Muscle of leg (tissue), 11 donors: Measurements from ENCODE around the gene NDUFAF3. TPM values are rescaled to one million over a fixed set of nuclear protein-coding genes. Genes with fewer than 3 reads are reported as not detected.

Experiments
- DNase-seq: peaks from one replicate; pipeline ENCODE4 v3.0.0; 2013
- H3K27ac ChIP-seq: one replicate; pipeline ENCODE4 v1.5.1; 2013; ENCODE audit warnings: mild to moderate bottlenecking, low read length, control low read depth
- H3K27me3 ChIP-seq: one replicate; pipeline ENCODE4 v1.6.1; 2013; ENCODE audit warnings: low read length; ENCODE audit not compliant: control insufficient read depth, insufficient read depth
- H3K36me3 ChIP-seq: one replicate; pipeline ENCODE4 v1.6.1; 2013; ENCODE audit warnings: low read length; ENCODE audit not compliant: control insufficient read depth, insufficient read depth
- H3K4me1 ChIP-seq: one replicate; pipeline ENCODE4 v1.6.1; 2013; ENCODE audit warnings: low read length; ENCODE audit not compliant: control insufficient read depth, insufficient read depth
- H3K4me3 ChIP-seq: one replicate; pipeline ENCODE4 v1.5.1; 2013; ENCODE audit warnings: low read length, control low read depth
- H3K9me3 ChIP-seq: replicated peaks from 2 replicates; pipeline ENCODE4 v1.6.1; 2013; ENCODE audit warnings: low read depth, low read length; ENCODE audit not compliant: control insufficient read depth
- WGBS: methylation state at CpG from one replicate; pipeline ENCODE4 v1.1.5; 2013; ENCODE audit warnings: missing lambda C conversion rate; ENCODE audit not compliant: insufficient coverage; 5-methylcytosine and 5-hydroxymethylcytosine counted together
- polyA plus RNA-seq, 8 donors: library from polyadenylated mRNA; unstranded; fragments of 120-200 nt; gene quantifications; one replicate each; pipeline versions ENCODE4 v1.2.1 to v1.2.3, GENCODE V29; 2013; ENCODE audit warnings: inconsistent platforms in 1 of 8, low replicate concordance in 1 of 8; ENCODE audit not compliant: insufficient read length in 8 of 8, insufficient read depth in 1 of 8
- total RNA-seq: library from RNA; stranded (reverse); fragments of 120-200 nt; gene quantifications from one replicate; pipeline ENCODE4 v1.2.4, GENCODE V29; 2013

NDUFAF3 gene
- total and polyA plus RNA-seq, 9 donors: 46.8 to 64.1 (median 51.4) TPM

DNA sequence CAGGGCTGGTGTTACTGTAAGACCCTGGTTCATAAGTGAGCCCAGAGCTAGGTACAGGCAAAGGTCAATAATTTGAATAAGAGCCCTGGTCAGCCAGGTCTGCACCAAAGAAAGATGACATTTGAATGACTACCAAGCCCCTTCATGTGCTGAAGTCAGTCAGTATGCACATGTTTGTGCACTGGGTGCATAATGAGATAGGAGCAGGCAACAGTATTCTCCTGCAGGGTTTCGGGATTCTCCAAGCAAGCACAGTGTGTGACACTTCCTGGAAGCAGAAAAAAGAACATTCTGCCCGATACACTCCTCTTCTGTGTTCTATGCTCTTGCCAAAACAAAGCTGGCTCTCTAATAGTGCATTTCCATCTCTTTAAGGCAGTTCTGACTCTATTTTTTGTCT, 12.7 kb downstream of the NDUFAF3 start:
- Histone ChIP-seq H3K4me1 (no peaks in the 10 kb centered on the region), H3K4me3 (no peak overlapping the region), H3K27ac (no peak overlapping the region), H3K9me3 (no peaks in the 10 kb centered on the region), H3K36me3 (peaks cover 64% of the 10 kb centered on the region), H3K27me3 (no peaks in the 10 kb centered on the region)
- DNase-seq: no peak
- 96% methylated on average over 2 of the region's 2 CpGs for WGBS

DNA sequence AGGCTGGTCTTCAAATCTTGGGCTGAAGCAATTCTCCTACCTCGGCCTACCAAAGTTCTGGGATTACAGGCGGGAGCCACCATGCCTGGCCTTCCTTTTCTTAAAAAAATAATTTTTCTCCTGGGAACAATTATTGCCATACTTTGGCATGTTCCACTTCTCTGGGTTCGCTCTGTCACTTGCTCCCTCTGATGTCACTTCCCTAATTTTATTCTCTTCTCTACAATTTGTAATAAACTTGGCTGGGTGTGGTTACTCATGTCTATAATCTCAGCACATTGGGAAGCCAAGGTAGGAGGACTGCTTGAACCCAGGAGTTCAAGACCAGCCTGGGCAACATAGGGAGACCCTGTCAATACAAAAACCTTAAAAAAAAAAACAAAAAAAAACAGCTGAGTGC, 13.4 kb downstream of the NDUFAF3 start:
- Histone ChIP-seq H3K36me3 (peaks cover 61% of the 10 kb centered on the region), H3K4me3 (no peak overlapping the region), H3K4me1 (no peaks in the 10 kb centered on the region), H3K9me3 (no peaks in the 10 kb centered on the region), H3K27me3 (no peaks in the 10 kb centered on the region), H3K27ac (no peak overlapping the region)
- DNase-seq: no peak
- 100% methylated on average over 1 of the region's 3 CpGs for WGBS

DNA sequence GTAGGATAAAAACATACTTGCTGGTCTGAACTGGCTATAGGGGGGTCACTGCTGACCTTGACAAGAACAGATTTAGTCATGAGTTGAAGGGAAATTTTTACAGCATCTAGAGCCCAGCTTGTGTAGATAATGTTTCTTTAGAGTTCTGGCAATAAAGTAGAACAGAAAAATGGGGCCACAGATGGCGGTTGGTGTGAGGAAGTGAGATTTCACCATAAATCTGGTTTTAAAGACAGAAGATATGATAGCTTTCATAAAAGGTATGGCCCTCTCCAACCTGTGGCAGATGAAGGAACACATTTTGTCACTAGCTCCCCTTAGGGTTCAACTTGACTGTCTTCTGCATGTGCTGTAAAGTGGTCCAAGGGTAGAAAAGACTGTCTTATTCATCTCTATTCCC, 31.6 kb downstream of the NDUFAF3 start:
- no peak overlapping the region for H3K4me3 ChIP-seq
- no peaks in the 10 kb centered on the region for H3K4me1 ChIP-seq
- H3K9me3 ChIP-seq: no peaks in the 10 kb centered on the region
- no peak for DNase-seq
- no peak overlapping the region for H3K27ac ChIP-seq
- WGBS: no CpG with 5 or more reads among the region's 1 CpG
- peaks cover 62% of the 10 kb centered on the region for H3K36me3 ChIP-seq
- no peaks in the 10 kb centered on the region for H3K27me3 ChIP-seq

GRCh38 chr3:49054344-49054862, 32.5 kb downstream of the NDUFAF3 start:
- H3K27ac ChIP-seq: no peak overlapping the region
- H3K27me3 ChIP-seq: no peaks in the 10 kb centered on the region
- H3K36me3 ChIP-seq: peaks cover 59% of the 10 kb centered on the region
- no peaks in the 10 kb centered on the region for H3K9me3 ChIP-seq
- H3K4me1 ChIP-seq: no peaks in the 10 kb centered on the region
- no peak for DNase-seq
- WGBS: no CpG with 5 or more reads among the region's 2 CpGs
- H3K4me3 ChIP-seq: no peak overlapping the region

DNA sequence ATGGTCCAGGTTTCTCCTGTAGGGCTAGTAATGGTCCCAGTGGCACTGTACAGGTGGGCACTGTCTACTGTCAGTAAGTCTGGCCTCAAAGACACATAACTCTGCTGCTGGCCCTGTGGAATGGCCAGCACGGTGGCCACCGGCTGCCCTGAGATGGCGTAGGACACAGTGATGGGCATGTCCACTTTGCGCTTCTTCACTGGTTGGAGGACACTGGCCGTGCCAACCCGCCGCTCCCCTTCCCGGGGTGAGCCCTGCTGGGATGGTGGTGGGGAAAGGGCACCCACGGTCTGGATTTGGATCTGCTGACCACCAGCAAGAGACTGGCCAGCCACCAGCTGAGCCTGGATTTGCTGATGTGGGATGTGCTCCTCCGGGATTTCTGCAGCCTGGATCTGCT, 35.3 kb downstream of the NDUFAF3 start:
- Histone ChIP-seq H3K4me1 (no peaks in the 10 kb centered on the region), H3K4me3 (no peak overlapping the region), H3K36me3 (peaks cover 59% of the 10 kb centered on the region), H3K9me3 (no peaks in the 10 kb centered on the region), H3K27ac (no peak overlapping the region), H3K27me3 (no peaks in the 10 kb centered on the region)
- DNase-seq: no peak
- WGBS: 93% methylated on average over 8 of the region's 10 CpGs

GRCh38 chr3:49058011-49058410, 36.1 kb downstream of the NDUFAF3 start:
- WGBS: 85% methylated on average over 5 of the region's 7 CpGs
- Histone ChIP-seq H3K4me1 (no peaks in the 10 kb centered on the region), H3K27ac (no peak overlapping the region), H3K36me3 (peaks cover 57% of the 10 kb centered on the region), H3K4me3 (no peak overlapping the region), H3K27me3 (no peaks in the 10 kb centered on the region), H3K9me3 (no peaks in the 10 kb centered on the region)
- no peak for DNase-seq

Other genes with a start within 250 kb of the NDUFAF3 start
- 24.3 TPM for gene PRKAR2A, start 174.2 kb upstream of the NDUFAF3 start, total RNA-seq
- gene PRKAR2A, start 174.2 kb upstream of the NDUFAF3 start, polyA plus RNA-seq: 10 to 100 TPM; 23.3 to 41.1 (median 36.4) TPM
- 18.2 TPM for gene SLC25A20, start 123.2 kb upstream of the NDUFAF3 start, total RNA-seq
- gene SLC25A20, start 123.2 kb upstream of the NDUFAF3 start, polyA plus RNA-seq: 10 to 100 TPM; 14.0 to 18.6 (median 17.4) TPM
- gene ARIH2, start 103.3 kb upstream of the NDUFAF3 start, total RNA-seq: 60.9 TPM
- 10 to 100 TPM; 45.6 to 61.5 (median 51.7) TPM for gene ARIH2, start 103.3 kb upstream of the NDUFAF3 start, polyA plus RNA-seq
- 17.2 TPM for gene P4HTM, start 31.9 kb upstream of the NDUFAF3 start, total RNA-seq
- gene P4HTM, start 31.9 kb upstream of the NDUFAF3 start, polyA plus RNA-seq: 10 to 100 TPM; 11.0 to 16.7 (median 14.3) TPM
- 79.4 TPM for gene WDR6, start 14.7 kb upstream of the NDUFAF3 start, total RNA-seq
- gene WDR6, start 14.7 kb upstream of the NDUFAF3 start, polyA plus RNA-seq: 100 to 1,000 TPM in 7 of 8 donors, 10 to 100 TPM in 1; 99.3 to 139 (median 114) TPM
- 21.4 TPM for gene DALRD3, start 3.5 kb upstream of the NDUFAF3 start, total RNA-seq
- 10 to 100 TPM; 26.5 to 39.7 (median 29.1) TPM for gene DALRD3, start 3.5 kb upstream of the NDUFAF3 start, polyA plus RNA-seq
- 290 TPM for gene IMPDH2, start 7.3 kb downstream of the NDUFAF3 start, total RNA-seq
- 100 to 1,000 TPM; 211 to 266 (median 248) TPM for gene IMPDH2, start 7.3 kb downstream of the NDUFAF3 start, polyA plus RNA-seq
- gene QRICH1, start 72.0 kb downstream of the NDUFAF3 start, total RNA-seq: 67.4 TPM
- gene QRICH1, start 72.0 kb downstream of the NDUFAF3 start, polyA plus RNA-seq: 10 to 100 TPM; 48.4 to 61.8 (median 54.6) TPM
- gene QARS1, start 82.6 kb downstream of the NDUFAF3 start, total RNA-seq: 232 TPM
- gene QARS1, start 82.6 kb downstream of the NDUFAF3 start, polyA plus RNA-seq: 100 to 1,000 TPM; 241 to 290 (median 272) TPM
- 26.8 TPM for gene USP19, start 98.7 kb downstream of the NDUFAF3 start, total RNA-seq
- 10 to 100 TPM; 31.1 to 40.3 (median 34.6) TPM for gene USP19, start 98.7 kb downstream of the NDUFAF3 start, polyA plus RNA-seq
- gene LAMB2, start 110.9 kb downstream of the NDUFAF3 start, total RNA-seq: 445 TPM
- gene LAMB2, start 110.9 kb downstream of the NDUFAF3 start, polyA plus RNA-seq: 100 to 1,000 TPM; 350 to 408 (median 380) TPM
- gene CCDC71, start 144.2 kb downstream of the NDUFAF3 start, total RNA-seq: 13.7 TPM
- gene CCDC71, start 144.2 kb downstream of the NDUFAF3 start, polyA plus RNA-seq: 10 to 100 TPM; 15.7 to 19.3 (median 16.4) TPM
- gene KLHDC8B, start 149.5 kb downstream of the NDUFAF3 start, total RNA-seq: 88.7 TPM
- gene KLHDC8B, start 149.5 kb downstream of the NDUFAF3 start, polyA plus RNA-seq: 100 to 1,000 TPM in 3 of 8 donors, 10 to 100 TPM in 5; 64.2 to 135 (median 92.9) TPM